Liver (tissue), 3 donors: ENCODE data around the gene KLF13.

ENCODE experiments used
- GABPA ChIP-seq, 2 donors: IDR thresholded peaks in 1 of 2; conservative IDR thresholded peaks in 1 of 2; 2 replicates each; pipeline ENCODE4 v1.6.1; 2016; ENCODE audit warnings: antibody characterized with exemption in 2 of 2, mild to moderate bottlenecking in 1 of 2, moderate library complexity in 1 of 2
- HNF4A ChIP-seq, 2 donors: conservative IDR thresholded peaks; 2 replicates each; pipeline ENCODE4 v1.6.1; 2016; ENCODE audit warnings: antibody characterized with exemption in 2 of 2, mild to moderate bottlenecking in 2 of 2
- JUND ChIP-seq, 2 donors: IDR thresholded peaks; 2 replicates each; pipeline ENCODE4 v1.6.1; 2016; ENCODE audit warnings: antibody characterized with exemption in 2 of 2
- RXRA ChIP-seq, 2 donors: IDR thresholded peaks; 2 replicates each; pipeline ENCODE4 v1.6.1; 2017 to 2018; ENCODE audit warnings: antibody characterized with exemption in 2 of 2, mild to moderate bottlenecking in 1 of 2
- YY1 ChIP-seq: IDR thresholded peaks from 2 replicates; pipeline ENCODE4 v1.6.1; 2016; ENCODE audit warnings: antibody characterized with exemption, mild to moderate bottlenecking
- TF ChIP-seq, protein P1 (sequence below): fragments of 150-350 bp; IDR thresholded peaks from 2 replicates; pipeline ENCODE4 v1.5.1; 2017; ENCODE audit warnings: improper control_type of control experiment, low read depth, low read length; ENCODE audit not compliant: missing input control
- TF ChIP-seq, protein P2 (sequence below): IDR thresholded peaks from 2 replicates; pipeline ENCODE4 v1.6.1; 2016; ENCODE audit warnings: antibody characterized with exemption, mild to moderate bottlenecking
- TF ChIP-seq, protein P3 (sequence below): IDR thresholded peaks from 2 replicates; pipeline ENCODE4 v1.6.1; 2016; ENCODE audit warnings: antibody characterized with exemption
- TF ChIP-seq, protein P4 (sequence below): IDR thresholded peaks from 2 replicates; pipeline ENCODE4 v1.6.1; 2016; ENCODE audit warnings: antibody characterized with exemption
- donor health status: healthy.
- donor health status: healthy.

DNA sequence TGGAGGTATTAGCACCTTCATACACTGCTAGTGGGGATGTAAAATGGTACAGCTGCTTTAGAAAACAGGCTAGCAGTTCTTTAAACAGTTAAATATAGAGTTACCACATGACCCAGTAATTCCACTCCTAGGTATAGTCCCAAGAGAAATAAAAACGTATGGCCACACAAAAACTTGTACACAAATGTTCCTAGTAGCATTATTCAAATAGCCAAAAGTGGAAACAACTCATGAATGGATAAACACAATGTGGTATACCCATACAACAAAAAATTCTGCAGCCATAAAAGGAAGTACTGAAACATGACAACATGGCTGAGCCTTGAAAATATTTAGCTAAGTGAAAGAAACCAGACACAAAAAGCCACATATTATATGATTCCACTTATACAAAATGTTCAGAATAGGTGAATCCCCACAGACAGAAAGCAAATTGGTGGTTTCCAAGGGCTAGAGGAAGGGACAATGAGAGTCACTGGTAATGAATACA is 40.8 kb upstream of the KLF13 start:
- TF ChIP-seq YY1 (no peak), GABPA (IDR thresholded peaks at IDR 0.05 in 1 of 2, conservative IDR thresholded peaks at IDR 0.05 in 1 of 2) (no peak), JUND (IDR thresholded peaks at IDR 0.05) (no peak), RXRA (IDR thresholded peaks at IDR 0.05) (no peak), HNF4A (conservative IDR thresholded peaks at IDR 0.05) (no peak)
- TF ChIP-seq, protein P1, sequence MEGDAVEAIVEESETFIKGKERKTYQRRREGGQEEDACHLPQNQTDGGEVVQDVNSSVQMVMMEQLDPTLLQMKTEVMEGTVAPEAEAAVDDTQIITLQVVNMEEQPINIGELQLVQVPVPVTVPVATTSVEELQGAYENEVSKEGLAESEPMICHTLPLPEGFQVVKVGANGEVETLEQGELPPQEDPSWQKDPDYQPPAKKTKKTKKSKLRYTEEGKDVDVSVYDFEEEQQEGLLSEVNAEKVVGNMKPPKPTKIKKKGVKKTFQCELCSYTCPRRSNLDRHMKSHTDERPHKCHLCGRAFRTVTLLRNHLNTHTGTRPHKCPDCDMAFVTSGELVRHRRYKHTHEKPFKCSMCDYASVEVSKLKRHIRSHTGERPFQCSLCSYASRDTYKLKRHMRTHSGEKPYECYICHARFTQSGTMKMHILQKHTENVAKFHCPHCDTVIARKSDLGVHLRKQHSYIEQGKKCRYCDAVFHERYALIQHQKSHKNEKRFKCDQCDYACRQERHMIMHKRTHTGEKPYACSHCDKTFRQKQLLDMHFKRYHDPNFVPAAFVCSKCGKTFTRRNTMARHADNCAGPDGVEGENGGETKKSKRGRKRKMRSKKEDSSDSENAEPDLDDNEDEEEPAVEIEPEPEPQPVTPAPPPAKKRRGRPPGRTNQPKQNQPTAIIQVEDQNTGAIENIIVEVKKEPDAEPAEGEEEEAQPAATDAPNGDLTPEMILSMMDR, result no peak
- TF ChIP-seq, protein P2, sequence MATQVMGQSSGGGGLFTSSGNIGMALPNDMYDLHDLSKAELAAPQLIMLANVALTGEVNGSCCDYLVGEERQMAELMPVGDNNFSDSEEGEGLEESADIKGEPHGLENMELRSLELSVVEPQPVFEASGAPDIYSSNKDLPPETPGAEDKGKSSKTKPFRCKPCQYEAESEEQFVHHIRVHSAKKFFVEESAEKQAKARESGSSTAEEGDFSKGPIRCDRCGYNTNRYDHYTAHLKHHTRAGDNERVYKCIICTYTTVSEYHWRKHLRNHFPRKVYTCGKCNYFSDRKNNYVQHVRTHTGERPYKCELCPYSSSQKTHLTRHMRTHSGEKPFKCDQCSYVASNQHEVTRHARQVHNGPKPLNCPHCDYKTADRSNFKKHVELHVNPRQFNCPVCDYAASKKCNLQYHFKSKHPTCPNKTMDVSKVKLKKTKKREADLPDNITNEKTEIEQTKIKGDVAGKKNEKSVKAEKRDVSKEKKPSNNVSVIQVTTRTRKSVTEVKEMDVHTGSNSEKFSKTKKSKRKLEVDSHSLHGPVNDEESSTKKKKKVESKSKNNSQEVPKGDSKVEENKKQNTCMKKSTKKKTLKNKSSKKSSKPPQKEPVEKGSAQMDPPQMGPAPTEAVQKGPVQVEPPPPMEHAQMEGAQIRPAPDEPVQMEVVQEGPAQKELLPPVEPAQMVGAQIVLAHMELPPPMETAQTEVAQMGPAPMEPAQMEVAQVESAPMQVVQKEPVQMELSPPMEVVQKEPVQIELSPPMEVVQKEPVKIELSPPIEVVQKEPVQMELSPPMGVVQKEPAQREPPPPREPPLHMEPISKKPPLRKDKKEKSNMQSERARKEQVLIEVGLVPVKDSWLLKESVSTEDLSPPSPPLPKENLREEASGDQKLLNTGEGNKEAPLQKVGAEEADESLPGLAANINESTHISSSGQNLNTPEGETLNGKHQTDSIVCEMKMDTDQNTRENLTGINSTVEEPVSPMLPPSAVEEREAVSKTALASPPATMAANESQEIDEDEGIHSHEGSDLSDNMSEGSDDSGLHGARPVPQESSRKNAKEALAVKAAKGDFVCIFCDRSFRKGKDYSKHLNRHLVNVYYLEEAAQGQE, result no peak
- TF ChIP-seq, protein P3, sequence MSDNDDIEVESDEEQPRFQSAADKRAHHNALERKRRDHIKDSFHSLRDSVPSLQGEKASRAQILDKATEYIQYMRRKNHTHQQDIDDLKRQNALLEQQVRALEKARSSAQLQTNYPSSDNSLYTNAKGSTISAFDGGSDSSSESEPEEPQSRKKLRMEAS, result no peak
- TF ChIP-seq, protein P4, sequence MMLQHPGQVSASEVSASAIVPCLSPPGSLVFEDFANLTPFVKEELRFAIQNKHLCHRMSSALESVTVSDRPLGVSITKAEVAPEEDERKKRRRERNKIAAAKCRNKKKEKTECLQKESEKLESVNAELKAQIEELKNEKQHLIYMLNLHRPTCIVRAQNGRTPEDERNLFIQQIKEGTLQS, result no peak
